Tibial artery (tissue), 4 donors: ENCODE measurements around the gene LY6G5B.
A peak's percentile ranks its signal among the peaks of the same experiment; 100 is the strongest.

Experiments used
- DNase-seq, 2 donors: peaks; one replicate each; pipeline ENCODE4 v3.0.0-alpha.2; 2019
- H3K27ac ChIP-seq, 2 donors: fragments of 200-600 bp; sonication (generic) in 1 of 2; 1 replicate in 1 of 2; 2 replicates in 1 of 2; pipeline ENCODE4 v1.5.1; 2018 to 2019; ENCODE audit warnings: mild to moderate bottlenecking in 1 of 2
- H3K27me3 ChIP-seq, 2 donors: fragments of 200-600 bp; sonication (generic) in 1 of 2; one replicate each; pipeline versions ENCODE4 v1.5.1 to v1.6.0; 2016 to 2019
- H3K36me3 ChIP-seq, 3 donors: fragments of 200-600 bp; sonication (generic) in 2 of 3; one replicate each; pipeline ENCODE4 v1.5.1; 2016 to 2019; ENCODE audit warnings: mild to moderate bottlenecking in 2 of 3
- H3K4me1 ChIP-seq, 4 donors: fragments of 200-600 bp; sonication (generic) in 2 of 4; 1 replicate in 3 of 4; 2 replicates in 1 of 4; pipeline ENCODE4 v1.5.1; 2016 to 2019
- H3K4me3 ChIP-seq, 2 donors: fragments of 200-600 bp; sonication (generic) in 1 of 2; 1 replicate in 1 of 2; 2 replicates in 1 of 2; pipeline ENCODE4 v1.5.1; 2018 to 2019; ENCODE audit warnings: mild to moderate bottlenecking in 2 of 2
- H3K9me3 ChIP-seq, 3 donors: fragments of 200-600 bp; sonication (generic) in 1 of 3; one replicate each; pipeline ENCODE4 v1.5.1; 2016 to 2019
- intact Hi-C: fragments of 100-400 bp; cut with DNase I; formaldehyde crosslinking; loops from one replicate; pipeline ENCODE4 v1.15.0; 2023; ENCODE audit warnings: low total_unique reads
- TF ChIP-seq, protein P1 (sequence below), 2 experiments: fragments of 200-600 bp in 1 of 2; fragments of 450-650 bp in 1 of 2; IDR thresholded peaks; one replicate each; pipeline ENCODE4 v1.5.1; 2017 to 2019; ENCODE audit warnings: antibody characterized with exemption in 2 of 2, mild to moderate bottlenecking in 1 of 2, moderate library complexity in 1 of 2

LY6G5B gene

GRCh38 chr6:31700740-31701401 is 31.1 kb downstream of the LY6G5B start:
- DNase-seq: no peak
- Histone ChIP-seq H3K36me3 (peaks cover 12 to 42% (median 14%) of the 10 kb centered on the region in 3 donors), H3K9me3 (no peaks in the 10 kb centered on the region), H3K4me3 (no peak overlapping the region), H3K27me3 (no peaks in the 10 kb centered on the region), H3K4me1 (peaks cover 6 to 27% (median 23%) of the 10 kb centered on the region in 4 donors), H3K27ac (no peak overlapping the region)
- TF ChIP-seq, protein P1, sequence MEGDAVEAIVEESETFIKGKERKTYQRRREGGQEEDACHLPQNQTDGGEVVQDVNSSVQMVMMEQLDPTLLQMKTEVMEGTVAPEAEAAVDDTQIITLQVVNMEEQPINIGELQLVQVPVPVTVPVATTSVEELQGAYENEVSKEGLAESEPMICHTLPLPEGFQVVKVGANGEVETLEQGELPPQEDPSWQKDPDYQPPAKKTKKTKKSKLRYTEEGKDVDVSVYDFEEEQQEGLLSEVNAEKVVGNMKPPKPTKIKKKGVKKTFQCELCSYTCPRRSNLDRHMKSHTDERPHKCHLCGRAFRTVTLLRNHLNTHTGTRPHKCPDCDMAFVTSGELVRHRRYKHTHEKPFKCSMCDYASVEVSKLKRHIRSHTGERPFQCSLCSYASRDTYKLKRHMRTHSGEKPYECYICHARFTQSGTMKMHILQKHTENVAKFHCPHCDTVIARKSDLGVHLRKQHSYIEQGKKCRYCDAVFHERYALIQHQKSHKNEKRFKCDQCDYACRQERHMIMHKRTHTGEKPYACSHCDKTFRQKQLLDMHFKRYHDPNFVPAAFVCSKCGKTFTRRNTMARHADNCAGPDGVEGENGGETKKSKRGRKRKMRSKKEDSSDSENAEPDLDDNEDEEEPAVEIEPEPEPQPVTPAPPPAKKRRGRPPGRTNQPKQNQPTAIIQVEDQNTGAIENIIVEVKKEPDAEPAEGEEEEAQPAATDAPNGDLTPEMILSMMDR (IDR thresholded peaks at IDR 0.05): no peak
- intact Hi-C loops: loop anchor here (5.0 kb wide), 1 partner anchor 36 kb away; the partner anchor contains the start of gene CLIC1

GRCh38 chr6:31701666-31702404 is 32.1 kb downstream of the LY6G5B start:
- Histone ChIP-seq H3K9me3 (no peaks in the 10 kb centered on the region), H3K36me3 (peaks cover 3 to 32% (median 4%) of the 10 kb centered on the region in 3 donors), H3K27me3 (no peaks in the 10 kb centered on the region), H3K4me3 (peak overlapping the region; percentile 79 to 95), H3K27ac (peak overlapping the region; percentile 94 to 99), H3K4me1 (peaks cover 6 to 27% (median 23%) of the 10 kb centered on the region in 4 donors)
- TF ChIP-seq, protein P1 (IDR thresholded peaks at IDR 0.05): no peak
- intact Hi-C loops: loop anchor here (5.0 kb wide), 1 partner anchor 35 kb away; the partner anchor contains the start of gene CLIC1
- DNase-seq: no peak

- Histone ChIP-seq H3K9me3 (no peaks in the 10 kb centered on the region), H3K4me1 (peaks cover 6 to 27% (median 23%) of the 10 kb centered on the region in 4 donors), H3K27ac (peak overlapping the region; percentile 94 to 99), H3K27me3 (no peaks in the 10 kb centered on the region), H3K4me3 (peak overlapping the region; percentile 79 to 95), H3K36me3 (peaks cover 0 to 27% (median 4%) of the 10 kb centered on the region in 3 donors)
- intact Hi-C loops: loop anchor here (5.0 kb wide), 1 partner anchor 35 kb away; the partner anchor contains the start of gene CLIC1
- TF ChIP-seq, protein P1 (IDR thresholded peaks at IDR 0.05): no peak
- no peak for DNase-seq
Measured at GRCh38 chr6:31702405-31702818, 32.6 kb downstream of the LY6G5B start.

GRCh38 chr6:31702819-31703716 is 33.3 kb downstream of the LY6G5B start, which contains the start of gene ABHD16A:
ABHD16A (minus strand) TSS chr6:31703324; CDS start chr6:31703281, 43 bp downstream.
- H3K27ac ChIP-seq: peak within 1 kb of the TSS; percentile 94 to 99
- TF ChIP-seq, protein P1 (IDR thresholded peaks at IDR 0.05): peak in 1 of 2 experiments; percentile 15
- intact Hi-C loops: loop anchor here (5.0 kb wide), 1 partner anchor 34 kb away; the partner anchor contains the start of gene CLIC1
- DNase-seq: peak; percentile 99 to 100
- H3K36me3 ChIP-seq: peaks cover 0 to 20% (median 4%) of the 10 kb centered on the region in 3 donors
- no peaks in the 10 kb centered on the region for H3K9me3 ChIP-seq
- peaks cover 6 to 27% (median 23%) of the 10 kb centered on the region in 4 donors for H3K4me1 ChIP-seq
- no peaks in the 10 kb centered on the region for H3K27me3 ChIP-seq
- H3K4me3 ChIP-seq: peak within 1 kb of the TSS; percentile 79 to 95

DNA sequence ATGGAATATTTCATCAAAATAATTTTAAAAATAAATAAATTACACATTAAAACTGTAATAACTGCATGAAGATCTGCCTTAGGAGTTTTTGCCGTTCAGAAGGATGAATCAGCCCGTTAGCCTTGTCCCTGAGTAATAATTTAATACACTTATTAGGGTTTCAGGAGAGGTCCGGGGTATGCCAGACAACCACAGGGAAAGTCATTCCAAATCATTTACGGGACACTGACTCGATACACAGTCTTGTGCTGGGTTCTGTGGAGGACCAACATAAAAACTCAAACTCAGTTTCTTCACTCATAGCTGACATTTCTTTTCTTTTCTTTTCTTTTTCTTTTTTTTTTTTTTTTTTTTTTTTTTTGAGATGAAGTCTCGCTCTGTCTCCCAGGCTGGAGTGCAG is 36.2 kb downstream of the LY6G5B start:
- Histone ChIP-seq H3K27ac (no peak overlapping the region), H3K27me3 (peaks cover 0 to 13% of the 10 kb centered on the region in 2 donors), H3K9me3 (no peaks in the 10 kb centered on the region), H3K36me3 (no peaks in the 10 kb centered on the region), H3K4me1 (peaks cover 6 to 22% (median 19%) of the 10 kb centered on the region in 4 donors), H3K4me3 (no peak overlapping the region)
- intact Hi-C loops: no loop called here
- TF ChIP-seq, protein P1 (IDR thresholded peaks at IDR 0.05): no peak
- DNase-seq: no peak
